Measurements from ENCODE around the gene AKR1B1. TPM values are rescaled to one million over a fixed set of nuclear protein-coding genes. Genes with fewer than 3 reads are reported as not detected.

The AKR1B1 gene
- total and polyA plus RNA-seq, 2 donors (not counting 3 experiments of a cell fraction or from before 2014, with no cell fraction given): 159 to 193 TPM

DNA sequence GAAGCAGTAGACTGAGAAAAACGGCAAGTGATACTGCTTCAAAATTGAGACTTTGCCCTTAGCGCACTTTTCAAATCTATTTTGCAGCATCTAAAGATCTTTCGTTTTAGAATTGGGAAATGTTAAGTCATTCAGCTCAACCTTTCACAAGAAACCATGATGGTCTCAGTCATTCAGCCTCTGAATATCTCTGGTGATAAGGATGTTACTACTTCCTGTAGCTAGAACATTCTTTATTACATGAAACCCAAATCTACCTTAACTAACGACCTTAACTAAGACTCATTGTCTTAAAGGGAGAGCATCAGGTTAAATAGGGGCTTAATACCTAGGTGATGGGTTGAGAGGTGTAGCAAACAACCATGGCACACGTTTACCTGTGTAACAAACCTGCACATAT lies 42.1 kb upstream of the AKR1B1 start:
- DNase-seq (ENCODE audit: low read depth, low spot score) (no peak), FAIRE-seq (peak; percentile 4)
- H3K4me1 ChIP-seq (ENCODE audit: control insufficient read depth, extremely low read depth, insufficient read depth, low read length): peaks cover 13% of the 10 kb centered on the region
- no peaks in the 10 kb centered on the region for H3K27me3 ChIP-seq (ENCODE audit: control insufficient read depth in 2 of 2, insufficient read depth in 2 of 2, low read length in 2 of 2)
- no peaks in the 10 kb centered on the region for H4K20me1 ChIP-seq (replicated peaks; ENCODE audit: control insufficient read depth, extremely low read depth, insufficient read depth, low read length)
- dilution Hi-C loops (cut with MboI; ENCODE audit: extremely low pct_ligation_motif_present, low sequenced_read_pairs): no loop called here
- no peaks in the 10 kb centered on the region for H3K9me3 ChIP-seq (replicated peaks; ENCODE audit: control insufficient read depth, insufficient read depth, low read length)
- intact Hi-C loops (cut with micrococcal nuclease): no loop called here
- no peak overlapping the region for H3K27ac ChIP-seq (ENCODE audit: insufficient read depth, low read depth, low read length)
- no peak overlapping the region for H3K4me2 ChIP-seq (ENCODE audit: insufficient read depth, low read length)
- H3K9me1 ChIP-seq (replicated peaks; ENCODE audit: control insufficient read depth, extremely low read depth, insufficient read depth, low read length): no peaks in the 10 kb centered on the region
- H3K79me2 ChIP-seq (ENCODE audit: control insufficient read depth, insufficient read depth, low read length): no peaks in the 10 kb centered on the region
- H3K4me3 ChIP-seq (replicated peaks in 1 of 3; ENCODE audit: insufficient read depth in 1 of 3, low read depth in 1 of 3, low read length in 3 of 3): no peak overlapping the region
- CTCF ChIA-PET: interaction anchor here (1.0 to 1.7 kb wide), 2 partner anchors 20 to 46 kb away, joined by 3 to 4 read pairs; no protein-coding TSS in a partner anchor
- TF ChIP-seq JUN (IDR thresholded peaks at IDR 0.05; ENCODE audit: borderline replicate concordance, insufficient read depth, insufficient read length, low read depth) (no peak), POLR2AphosphoS5 (IDR thresholded peaks at IDR 0.05; ENCODE audit: insufficient read depth, low read depth, low read length) (no peak), MYC (IDR thresholded peaks at IDR 0.05; ENCODE audit: low read depth, low read length) (no peak), GATA2 (IDR thresholded peaks at IDR 0.05; ENCODE audit: insufficient read depth, insufficient read length, low read depth, low read length) (no peak), POLR2A (IDR thresholded peaks at IDR 0.05; ENCODE audit: low read depth, low read length) (no peak), EZH2 (IDR thresholded peaks at IDR 0.05; ENCODE audit: borderline replicate concordance, low read depth, low read length, severe bottlenecking) (no peak)
- TF ChIP-seq, protein P1, sequence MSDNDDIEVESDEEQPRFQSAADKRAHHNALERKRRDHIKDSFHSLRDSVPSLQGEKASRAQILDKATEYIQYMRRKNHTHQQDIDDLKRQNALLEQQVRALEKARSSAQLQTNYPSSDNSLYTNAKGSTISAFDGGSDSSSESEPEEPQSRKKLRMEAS (IDR thresholded peaks at IDR 0.05; ENCODE audit: insufficient read depth, insufficient read length): no peak
- TF ChIP-seq, protein P2, sequence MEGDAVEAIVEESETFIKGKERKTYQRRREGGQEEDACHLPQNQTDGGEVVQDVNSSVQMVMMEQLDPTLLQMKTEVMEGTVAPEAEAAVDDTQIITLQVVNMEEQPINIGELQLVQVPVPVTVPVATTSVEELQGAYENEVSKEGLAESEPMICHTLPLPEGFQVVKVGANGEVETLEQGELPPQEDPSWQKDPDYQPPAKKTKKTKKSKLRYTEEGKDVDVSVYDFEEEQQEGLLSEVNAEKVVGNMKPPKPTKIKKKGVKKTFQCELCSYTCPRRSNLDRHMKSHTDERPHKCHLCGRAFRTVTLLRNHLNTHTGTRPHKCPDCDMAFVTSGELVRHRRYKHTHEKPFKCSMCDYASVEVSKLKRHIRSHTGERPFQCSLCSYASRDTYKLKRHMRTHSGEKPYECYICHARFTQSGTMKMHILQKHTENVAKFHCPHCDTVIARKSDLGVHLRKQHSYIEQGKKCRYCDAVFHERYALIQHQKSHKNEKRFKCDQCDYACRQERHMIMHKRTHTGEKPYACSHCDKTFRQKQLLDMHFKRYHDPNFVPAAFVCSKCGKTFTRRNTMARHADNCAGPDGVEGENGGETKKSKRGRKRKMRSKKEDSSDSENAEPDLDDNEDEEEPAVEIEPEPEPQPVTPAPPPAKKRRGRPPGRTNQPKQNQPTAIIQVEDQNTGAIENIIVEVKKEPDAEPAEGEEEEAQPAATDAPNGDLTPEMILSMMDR (IDR thresholded peaks at IDR 0.05; ENCODE audit: extremely low read depth in 1 of 2, insufficient read depth in 1 of 2, low read depth in 1 of 2, low read length in 2 of 2): no peak
- peak overlapping the region; percentile 48 for H2AFZ ChIP-seq (ENCODE audit: low read depth, low read length)
- BruUV-seq (replicated peaks): no TSS peak
- no peaks in the 10 kb centered on the region for H3K36me3 ChIP-seq (ENCODE audit: control insufficient read depth in 2 of 2, extremely low read depth in 1 of 2, insufficient read depth in 2 of 2, low read length in 2 of 2)
- POLR2A ChIA-PET: no interaction called here
- no peak overlapping the region for H3K9ac ChIP-seq (replicated peaks; ENCODE audit: extremely low read depth, insufficient read depth, low read length)

Data from endothelial cell of umbilical vein (primary cell).